ENCODE data around the gene KIAA1210.

Gene KIAA1210

GRCh38 chrX:119090627-119091026, 37.0 kb downstream of the KIAA1210 start:
- DNase-seq: no peak

- DNase-seq: no peak
Measured at GRCh38 chrX:119089619-119090018, 38.0 kb downstream of the KIAA1210 start.

DNA sequence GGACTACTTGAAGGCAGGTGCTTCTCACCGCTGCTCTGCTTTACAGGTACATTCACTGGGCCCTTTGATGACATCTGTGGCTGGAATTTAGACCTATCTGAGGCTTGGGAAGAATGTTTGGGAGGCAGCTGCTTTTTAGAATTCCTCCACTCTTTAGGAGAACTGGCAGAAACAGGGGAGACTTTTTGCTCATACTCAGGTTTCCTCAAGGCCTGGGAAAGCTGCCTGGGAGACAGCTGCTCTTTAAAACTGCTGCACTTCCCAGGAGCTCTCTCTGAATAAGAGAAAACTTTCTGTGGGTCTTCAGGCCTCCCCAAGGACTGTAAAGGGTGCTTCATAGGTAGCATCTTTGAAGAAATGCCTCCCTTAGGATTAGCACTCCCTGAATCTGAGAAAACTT, 40.5 kb downstream of the KIAA1210 start:
- DNase-seq: no peak

DNA sequence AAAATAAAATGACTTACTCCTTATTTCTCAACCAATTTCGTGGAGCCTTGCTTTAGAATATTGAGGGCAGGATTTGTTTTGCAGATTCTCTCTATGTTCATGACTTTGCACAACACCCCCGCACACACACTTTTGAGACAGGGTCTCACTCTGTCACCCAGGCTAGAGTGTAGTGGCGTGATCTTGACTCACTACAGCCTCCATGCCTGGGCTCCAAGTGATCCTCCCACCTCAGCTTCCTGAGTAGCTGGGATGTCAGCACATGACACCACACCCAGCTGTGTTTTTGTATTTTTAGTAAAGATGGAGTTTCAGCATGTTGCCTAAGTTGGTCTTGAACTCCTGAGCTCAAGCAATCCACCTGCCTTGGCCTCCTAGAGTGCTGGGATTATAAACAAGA, 42.8 kb downstream of the KIAA1210 start:
- DNase-seq: no peak

- no peak for DNase-seq
Measured at GRCh38 chrX:119082278-119082677, 45.3 kb downstream of the KIAA1210 start.

GRCh38 chrX:119075270-119076025, 52.2 kb downstream of the KIAA1210 start:
- DNase-seq: no peak

DNA sequence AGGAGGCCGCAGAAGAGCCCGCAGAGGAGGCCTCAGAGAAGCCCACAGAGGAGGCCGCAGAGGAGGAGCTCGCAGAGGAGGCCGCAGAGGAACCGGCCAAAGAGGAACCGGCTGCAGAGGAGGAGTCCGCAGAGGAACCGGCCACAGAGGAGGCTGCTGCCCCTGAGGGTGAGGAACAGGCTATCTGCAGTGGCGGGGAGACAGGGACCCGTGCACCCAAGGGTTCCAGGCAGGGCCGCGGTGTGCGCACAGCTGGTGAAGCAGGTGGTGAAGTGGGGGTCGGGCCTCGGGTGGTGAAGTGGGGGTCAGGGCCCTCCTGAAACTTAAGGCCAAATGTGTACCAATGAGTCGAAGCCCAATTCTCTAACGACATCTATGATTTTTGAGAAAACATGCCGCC, 53.7 kb downstream of the KIAA1210 start:
- DNase-seq: no peak

DNA sequence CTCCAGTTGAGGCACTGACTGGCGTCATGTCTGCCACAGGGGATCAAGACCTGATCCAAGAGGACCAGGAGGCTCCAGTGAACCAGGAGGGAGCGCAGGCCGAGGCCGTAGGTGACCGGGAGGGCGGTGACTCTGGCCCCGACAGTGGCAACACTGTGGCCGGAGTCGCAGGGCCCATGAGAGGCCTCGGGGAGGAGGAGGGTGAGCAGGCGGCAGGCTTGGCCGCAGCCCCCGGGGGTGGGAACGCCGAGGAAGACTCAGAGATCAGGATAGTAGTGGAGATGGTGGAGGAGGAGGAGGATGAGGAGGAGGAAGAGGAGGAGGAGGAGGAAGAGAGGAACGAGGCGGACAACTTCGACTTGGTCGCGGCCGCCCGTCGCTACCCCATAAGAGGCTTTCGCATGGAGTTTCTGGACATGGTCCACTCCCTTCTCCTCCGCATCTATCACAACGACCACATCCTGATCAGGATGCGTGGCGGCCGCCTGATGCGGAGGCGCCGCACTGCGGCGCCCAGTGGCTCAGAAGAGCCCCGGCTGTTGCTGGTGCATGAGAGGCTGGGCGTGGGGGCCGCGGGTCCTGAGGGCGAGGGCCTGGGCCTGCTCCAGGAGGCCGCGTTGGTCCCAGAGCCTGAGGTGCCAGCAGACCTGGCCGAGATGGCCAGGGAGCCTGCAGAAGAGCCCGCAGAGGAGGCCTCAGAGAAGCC, 54.3 kb downstream of the KIAA1210 start:
- DNase-seq: no peak

GRCh38 chrX:119072744-119073143, 54.9 kb downstream of the KIAA1210 start, which contains the start of gene CT47C1:
Gene CT47C1, plus strand, starts transcription at chrX:119072993. Its CDS starts 233 bp downstream, at chrX:119073226.
- no peak for DNase-seq

DNA sequence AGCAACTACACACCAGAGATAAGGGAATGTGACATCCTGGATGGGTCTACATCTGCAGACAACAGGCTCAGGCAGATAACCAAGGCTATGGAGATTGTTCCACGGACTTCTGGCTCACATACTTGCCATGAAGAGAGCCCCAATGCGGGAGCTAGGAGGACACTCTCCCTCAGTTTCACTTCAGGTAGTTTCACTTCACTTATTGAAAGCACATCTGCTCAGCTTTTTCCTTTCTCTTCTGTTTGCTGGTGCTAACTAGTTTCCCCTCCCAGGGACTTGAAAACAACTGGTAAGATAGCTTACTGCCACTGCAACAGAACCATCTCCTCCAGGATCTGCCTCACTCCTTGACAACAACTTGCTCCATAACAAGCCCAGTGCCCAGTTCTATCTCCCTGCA, 56.2 kb downstream of the KIAA1210 start:
- no peak for DNase-seq

DNA sequence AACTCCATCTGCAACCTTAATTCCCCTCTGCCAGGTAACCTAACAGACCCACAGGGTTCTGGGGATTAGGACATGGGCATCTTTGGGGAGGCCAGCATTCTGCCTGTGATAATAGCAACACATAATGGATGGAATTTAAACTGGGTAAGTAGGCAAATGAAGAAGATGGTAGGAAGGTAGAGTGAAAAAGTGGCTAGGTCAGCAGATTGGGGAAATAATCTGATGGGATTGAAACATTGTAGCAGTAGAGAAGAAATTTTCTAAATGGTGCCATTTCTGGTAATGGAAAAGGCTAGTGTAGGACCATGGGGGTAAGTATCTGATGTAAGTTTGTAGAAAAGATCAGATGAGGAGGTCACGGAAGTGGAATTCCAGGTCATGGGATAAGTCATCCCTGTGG, 57.9 kb downstream of the KIAA1210 start:
- no peak for DNase-seq

- DNase-seq: no peak
Measured at GRCh38 chrX:119069128-119069527, 58.5 kb downstream of the KIAA1210 start.

DNA sequence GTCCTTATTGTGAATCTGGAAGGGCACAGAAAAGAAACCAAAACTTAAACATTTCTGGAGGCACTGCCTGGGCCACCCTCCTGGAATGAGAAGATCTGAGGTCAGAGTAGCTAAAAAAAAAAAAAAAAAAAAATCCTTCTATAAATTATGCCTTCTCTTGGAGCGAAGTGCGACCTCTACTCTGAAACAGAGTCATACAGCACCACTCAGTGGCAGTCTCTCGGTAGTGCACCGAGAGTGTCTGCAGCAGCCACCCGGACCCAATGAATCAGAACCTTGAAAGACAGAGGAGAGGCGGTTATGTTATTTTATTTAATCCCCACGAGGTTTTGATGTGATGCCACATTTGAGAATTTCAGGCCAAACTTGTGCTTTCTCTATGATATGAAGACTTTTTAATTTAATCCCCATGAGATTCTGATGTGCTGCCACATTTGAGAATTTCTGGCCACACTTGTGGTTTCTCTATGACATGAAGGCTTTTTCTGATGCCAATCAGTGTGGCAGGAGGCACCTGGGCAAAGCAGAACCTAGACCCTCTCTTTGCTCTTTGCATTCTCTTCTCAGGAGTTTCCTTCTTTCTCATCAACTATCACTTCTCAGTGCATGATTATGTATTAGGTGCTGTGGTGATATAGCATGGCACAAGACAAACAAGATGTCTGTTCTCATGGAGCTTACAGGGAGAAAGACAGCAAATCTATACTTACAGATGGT, 60.4 kb downstream of the KIAA1210 start:
- DNase-seq: peak; percentile 28

- DNase-seq: no peak
Measured at GRCh38 chrX:119063428-119063827, 64.2 kb downstream of the KIAA1210 start.

- peak; percentile 32 for DNase-seq
Measured at GRCh38 chrX:119062750-119063374, 64.8 kb downstream of the KIAA1210 start.

DNA sequence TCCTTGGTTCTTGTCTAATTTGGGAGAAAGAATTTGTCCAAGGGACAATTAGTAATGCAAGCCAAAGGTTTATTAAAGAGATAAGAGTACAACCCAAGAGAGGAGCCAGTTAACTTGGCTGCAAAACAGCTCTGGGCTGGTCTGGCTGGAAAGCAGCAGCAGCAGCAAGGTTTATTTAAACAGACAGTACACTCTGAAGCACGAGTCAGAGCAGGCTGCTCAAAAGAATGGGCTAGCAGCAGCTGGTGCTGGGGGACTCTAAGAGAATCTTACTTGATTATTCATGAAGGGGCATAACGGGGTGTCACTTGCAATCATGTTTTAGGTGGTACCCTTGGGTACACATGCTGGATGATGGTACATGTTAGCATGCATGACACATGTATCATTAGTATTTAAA, 71.9 kb downstream of the KIAA1210 start:
- no peak for DNase-seq

DNA sequence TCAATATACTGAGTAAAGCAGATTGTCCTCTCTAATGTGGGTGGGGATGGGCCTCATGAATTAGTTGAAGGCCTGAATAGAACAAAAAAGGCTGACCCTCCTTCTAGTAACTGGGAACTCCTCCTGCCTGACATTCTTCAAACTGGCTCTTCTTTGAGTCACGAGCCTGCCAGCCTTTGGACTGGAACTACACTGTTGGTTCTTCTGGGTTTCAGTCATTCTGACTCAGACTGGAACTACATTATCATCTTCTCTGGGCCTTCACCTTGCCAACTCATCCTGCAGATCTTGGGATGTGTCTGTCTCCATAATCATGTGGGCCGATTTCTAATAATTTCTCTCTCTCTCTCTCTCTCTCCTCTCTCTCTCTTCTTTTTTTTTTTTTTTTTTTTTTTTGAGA, 81.7 kb downstream of the KIAA1210 start:
- no peak for DNase-seq

- no peak for DNase-seq
Measured at GRCh38 chrX:119042996-119043395, 84.6 kb downstream of the KIAA1210 start.

DNA sequence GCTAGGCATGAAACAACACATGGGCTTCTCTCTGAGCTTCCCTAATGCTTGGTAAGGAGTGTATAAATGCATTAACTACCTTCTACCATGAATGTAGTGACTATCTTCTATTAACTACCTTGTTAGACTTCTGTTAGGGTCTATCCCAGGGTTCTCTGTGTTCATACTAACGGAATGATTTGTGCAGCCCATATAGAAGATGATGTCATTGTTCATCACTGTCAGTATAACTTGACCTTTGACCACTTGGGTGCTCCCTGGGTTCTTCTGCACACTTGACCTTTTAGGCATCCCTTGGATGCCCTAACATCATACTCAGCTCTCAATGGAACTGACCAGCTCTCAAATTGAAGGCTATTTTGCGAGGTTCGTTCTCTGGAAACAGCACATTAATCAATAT, 85.6 kb downstream of the KIAA1210 start:
- DNase-seq: no peak

DNA sequence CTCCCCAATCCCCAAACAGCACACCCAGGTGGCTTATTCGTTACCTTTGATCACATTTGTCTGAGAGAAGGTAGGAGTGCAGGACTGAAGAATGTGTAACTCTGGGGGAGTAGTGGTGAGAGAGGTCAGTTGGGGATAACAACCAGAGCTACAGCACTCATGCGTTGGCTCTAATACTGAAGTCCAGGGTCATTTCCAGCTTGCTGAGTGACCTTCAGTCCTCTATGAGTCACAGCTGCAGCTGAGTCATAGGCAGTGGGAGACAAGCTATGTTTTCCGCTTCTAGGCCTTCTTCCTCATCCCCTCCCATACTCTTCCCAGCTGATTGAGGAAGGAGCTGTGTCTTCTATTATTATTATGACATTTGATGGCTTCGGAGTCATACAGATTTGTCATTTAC, 86.4 kb downstream of the KIAA1210 start:
- DNase-seq: no peak

- DNase-seq: no peak
Measured at GRCh38 chrX:119040432-119040831, 87.2 kb downstream of the KIAA1210 start.

DNA sequence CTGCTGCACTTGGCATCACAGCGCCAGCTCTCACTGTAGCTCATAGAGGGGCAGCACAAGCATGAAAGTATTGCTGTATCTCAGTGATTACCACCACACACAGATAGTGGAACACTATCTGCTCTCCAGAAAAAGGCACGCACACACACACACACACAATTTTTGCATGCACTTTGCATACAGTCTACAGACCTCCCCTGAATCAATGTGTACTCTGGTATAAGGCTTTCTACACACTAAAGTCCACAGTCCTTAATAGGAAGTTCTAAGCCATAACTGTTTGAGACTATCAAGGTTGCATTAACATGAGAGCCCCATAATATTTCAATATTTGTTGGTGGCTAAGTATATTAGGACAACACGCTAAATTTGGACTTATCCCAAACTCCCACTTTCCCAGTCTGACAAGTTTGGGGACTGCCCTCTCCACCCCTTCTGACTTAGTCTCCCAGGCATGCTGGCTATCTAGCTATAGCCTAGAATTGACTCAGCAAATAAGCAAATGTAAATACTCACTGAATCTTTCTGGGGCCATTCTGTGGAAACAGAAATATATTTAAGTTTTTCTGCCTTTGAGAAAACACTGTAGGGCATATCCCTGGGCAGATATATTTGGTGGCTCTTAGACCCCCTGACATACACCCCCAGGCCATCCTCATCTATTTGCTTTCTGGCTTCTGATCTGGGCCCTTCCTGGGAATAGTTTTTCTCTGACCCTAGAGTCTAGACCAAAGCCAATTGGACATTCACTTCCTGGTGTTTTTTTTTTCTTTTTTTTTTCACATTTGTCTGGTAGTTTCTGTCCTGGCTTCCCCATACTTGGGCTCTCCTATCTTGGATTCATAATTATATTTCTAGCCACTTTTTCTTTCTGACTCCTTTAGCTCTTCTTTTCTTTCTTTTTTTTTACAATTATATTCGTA, 91.2 kb downstream of the KIAA1210 start:
- no peak for DNase-seq
